ENCODE results near the gene MOB3A.

Gene MOB3A

GRCh38 chr19:2033115-2033824, 62.9 kb downstream of the MOB3A start:
- DNase-seq, result no peak

GRCh38 chr19:2032296-2032941, 63.7 kb downstream of the MOB3A start:
- no peak for DNase-seq

DNA sequence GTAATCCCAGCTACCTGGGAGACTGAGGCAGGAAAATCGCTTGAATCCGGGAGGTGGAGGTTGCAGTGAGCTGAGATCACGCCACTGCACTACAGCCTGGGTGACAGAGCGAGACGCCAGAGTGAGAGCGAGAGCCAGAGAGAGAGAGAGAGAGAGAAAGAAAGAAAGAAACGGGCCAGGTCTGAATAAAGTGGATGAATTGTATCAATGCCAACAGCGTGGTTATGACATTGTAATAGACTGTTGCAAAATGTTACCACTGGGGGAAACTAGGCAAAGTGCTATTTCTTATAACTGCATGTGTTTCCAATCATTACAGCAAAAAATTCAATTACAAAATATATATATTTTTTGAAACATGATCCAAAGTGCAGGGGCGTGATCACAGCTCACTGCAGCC, 68.8 kb downstream of the MOB3A start:
- DNase-seq, result no peak

- no peak for DNase-seq
Measured at GRCh38 chr19:2026770-2027169, 69.4 kb downstream of the MOB3A start.

DNA sequence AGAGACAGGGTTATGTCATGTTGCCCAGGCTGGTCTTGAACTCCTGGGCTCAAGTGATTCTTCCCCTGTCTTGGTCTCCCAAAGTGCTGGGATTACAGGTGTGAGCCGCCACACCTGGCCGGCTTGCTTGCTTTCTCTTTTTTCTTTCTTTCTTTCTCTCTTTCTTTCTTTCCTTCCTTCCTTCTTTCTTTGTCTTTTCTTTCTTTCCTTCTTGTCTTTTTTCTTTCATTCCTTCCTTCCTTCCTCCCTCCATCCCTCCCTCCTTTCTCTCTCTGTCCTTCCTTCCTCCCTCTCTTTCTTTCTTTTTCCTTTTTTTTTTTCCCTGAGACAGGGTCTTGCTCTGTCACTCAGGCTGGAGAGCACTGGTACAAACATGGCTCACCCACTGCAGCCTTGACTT, 73.8 kb downstream of the MOB3A start:
- DNase-seq, result no peak

DNA sequence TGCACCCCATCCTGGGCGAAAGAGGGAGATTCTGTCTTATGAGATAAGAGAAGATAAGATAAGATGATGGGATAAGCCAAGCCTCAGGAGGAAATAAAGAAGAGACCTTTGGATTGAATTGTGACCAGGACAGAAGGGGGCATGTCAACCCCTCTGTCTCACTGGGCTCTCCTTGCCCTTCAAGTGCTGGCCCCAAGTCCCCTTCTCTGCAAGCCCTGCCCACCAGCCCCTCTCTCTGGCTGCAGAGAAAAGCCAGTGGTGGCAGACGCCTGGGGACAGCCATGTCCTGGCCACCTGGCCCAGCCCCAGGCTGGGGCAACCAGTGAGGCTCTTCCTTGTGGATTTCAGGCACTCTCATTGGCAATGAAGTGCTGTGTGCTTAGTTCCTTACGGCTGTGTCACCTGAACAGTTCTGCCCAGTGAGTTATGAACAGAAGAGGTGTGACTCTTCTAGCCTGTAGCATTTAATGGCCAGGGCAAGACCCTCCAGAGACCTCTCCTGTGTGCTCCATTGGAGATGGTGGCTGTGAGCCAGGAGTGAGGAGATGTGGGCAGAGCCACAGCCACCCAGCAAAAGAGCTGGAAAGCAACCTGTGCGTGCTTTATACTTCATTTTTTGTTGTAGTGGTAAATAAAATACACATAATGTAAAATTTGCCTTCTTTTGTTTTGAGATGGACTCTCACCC, 74.5 kb downstream of the MOB3A start:
- DNase-seq, result no peak
